ENCODE results near the gene PITPNC1.

Gene PITPNC1

DNA sequence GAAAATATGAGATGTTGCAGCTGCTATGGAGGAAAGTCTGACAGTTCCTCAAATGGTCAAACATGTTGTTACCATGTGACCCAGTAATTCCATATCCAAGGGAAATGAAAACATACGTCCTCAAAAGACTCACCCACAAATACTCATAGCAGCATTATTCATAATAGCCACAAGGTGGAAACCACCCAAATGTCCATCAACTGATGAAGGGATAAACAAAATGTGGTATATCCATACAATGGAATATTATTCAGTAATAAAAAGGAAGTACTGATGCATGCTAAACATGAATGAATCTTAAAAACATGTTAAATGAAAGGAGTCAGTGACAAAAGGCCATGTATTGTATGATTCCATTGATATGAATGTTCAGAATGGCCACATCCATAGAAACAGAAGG lies 140.2 kb downstream of the PITPNC1 start:
- TF ChIP-seq, protein P1, sequence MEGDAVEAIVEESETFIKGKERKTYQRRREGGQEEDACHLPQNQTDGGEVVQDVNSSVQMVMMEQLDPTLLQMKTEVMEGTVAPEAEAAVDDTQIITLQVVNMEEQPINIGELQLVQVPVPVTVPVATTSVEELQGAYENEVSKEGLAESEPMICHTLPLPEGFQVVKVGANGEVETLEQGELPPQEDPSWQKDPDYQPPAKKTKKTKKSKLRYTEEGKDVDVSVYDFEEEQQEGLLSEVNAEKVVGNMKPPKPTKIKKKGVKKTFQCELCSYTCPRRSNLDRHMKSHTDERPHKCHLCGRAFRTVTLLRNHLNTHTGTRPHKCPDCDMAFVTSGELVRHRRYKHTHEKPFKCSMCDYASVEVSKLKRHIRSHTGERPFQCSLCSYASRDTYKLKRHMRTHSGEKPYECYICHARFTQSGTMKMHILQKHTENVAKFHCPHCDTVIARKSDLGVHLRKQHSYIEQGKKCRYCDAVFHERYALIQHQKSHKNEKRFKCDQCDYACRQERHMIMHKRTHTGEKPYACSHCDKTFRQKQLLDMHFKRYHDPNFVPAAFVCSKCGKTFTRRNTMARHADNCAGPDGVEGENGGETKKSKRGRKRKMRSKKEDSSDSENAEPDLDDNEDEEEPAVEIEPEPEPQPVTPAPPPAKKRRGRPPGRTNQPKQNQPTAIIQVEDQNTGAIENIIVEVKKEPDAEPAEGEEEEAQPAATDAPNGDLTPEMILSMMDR (IDR thresholded peaks at IDR 0.05; ENCODE audit: low read depth, low read length): no peak
- H3K4me3 ChIP-seq (ENCODE audit: low read depth, low read length): no peak overlapping the region

DNA sequence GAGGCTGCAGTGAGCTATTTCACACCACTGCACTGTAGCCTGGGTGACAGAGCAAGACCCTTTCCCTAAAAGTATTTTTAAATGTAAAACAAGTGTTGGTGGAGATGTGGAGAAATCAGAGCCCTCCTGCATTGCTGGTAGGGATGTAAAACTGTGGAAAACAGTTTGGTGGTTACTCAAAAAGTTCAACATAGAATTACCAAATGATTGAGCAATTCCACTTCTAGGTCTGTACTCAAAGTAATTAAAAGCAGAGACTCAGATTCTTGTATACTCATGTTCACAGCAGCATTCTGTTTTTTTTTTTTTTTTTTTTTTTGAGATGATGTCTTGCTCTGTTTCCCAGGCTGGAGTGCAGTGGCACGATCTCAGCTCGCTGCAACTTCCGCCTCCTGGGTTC lies 141.8 kb downstream of the PITPNC1 start:
- no peak overlapping the region for H3K4me3 ChIP-seq (ENCODE audit: low read depth, low read length)
- TF ChIP-seq, protein P1 (IDR thresholded peaks at IDR 0.05; ENCODE audit: low read depth, low read length): no peak

DNA sequence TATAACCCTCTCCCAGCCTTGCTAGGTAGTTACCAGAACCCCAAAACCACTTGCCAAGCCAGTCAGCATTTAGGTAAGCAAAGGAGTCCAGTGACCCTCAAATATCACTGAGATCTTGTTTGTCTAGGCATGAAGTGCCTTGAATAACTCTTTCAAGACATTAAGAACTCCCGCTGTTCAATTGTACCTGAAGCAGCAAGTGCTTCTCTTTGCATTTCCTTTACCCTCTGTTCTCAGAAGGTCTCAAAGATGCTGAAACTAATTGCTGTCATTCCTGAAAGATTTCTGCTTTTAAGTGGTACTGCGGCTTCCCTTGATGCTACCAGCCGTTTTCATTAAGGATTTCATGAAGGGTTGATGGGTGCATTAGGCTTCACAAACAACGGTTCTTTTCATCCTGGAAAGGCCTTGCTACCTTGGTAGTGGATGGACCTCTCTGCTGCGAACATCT lies 142.7 kb downstream of the PITPNC1 start:
- TF ChIP-seq, protein P1 (IDR thresholded peaks at IDR 0.05; ENCODE audit: low read depth, low read length): no peak
- H3K4me3 ChIP-seq (ENCODE audit: low read depth, low read length): no peak overlapping the region; the same call in none of the 2 replicates

DNA sequence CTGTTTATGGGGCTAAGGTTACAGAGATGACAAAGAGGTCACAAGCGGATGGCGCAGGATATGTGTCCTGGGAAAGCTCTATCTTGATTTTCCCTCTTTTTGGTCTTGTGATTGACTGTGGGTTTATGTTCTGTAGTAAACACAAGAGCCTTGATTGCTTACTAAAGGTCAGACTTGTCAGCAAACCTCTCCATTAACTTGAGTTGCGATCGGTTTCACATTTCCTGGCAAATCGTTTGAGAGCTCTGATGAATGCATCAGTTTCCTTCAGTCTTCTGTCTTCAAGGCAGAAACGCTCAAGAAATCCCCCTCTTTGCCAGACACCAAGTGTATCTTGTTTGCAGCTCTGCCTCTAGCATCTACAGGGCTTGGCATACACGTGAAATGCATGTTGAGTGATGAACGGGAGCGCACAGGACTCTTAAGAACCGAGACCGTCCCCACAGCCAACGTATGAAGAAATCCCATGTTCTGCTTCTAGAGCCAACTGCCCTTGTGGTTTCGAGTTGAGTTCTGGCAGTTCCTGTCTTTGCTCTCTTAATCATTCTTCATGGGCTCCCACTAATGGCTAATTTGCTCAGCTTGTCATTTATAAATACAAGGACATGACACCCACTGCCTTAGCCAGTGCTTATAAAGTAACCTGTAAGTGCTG lies 143.3 kb downstream of the PITPNC1 start:
- H3K4me3 ChIP-seq (ENCODE audit: low read depth, low read length): peak overlapping the region; percentile 28
- TF ChIP-seq, protein P1 (IDR thresholded peaks at IDR 0.05; ENCODE audit: low read depth, low read length): no peak

DNA sequence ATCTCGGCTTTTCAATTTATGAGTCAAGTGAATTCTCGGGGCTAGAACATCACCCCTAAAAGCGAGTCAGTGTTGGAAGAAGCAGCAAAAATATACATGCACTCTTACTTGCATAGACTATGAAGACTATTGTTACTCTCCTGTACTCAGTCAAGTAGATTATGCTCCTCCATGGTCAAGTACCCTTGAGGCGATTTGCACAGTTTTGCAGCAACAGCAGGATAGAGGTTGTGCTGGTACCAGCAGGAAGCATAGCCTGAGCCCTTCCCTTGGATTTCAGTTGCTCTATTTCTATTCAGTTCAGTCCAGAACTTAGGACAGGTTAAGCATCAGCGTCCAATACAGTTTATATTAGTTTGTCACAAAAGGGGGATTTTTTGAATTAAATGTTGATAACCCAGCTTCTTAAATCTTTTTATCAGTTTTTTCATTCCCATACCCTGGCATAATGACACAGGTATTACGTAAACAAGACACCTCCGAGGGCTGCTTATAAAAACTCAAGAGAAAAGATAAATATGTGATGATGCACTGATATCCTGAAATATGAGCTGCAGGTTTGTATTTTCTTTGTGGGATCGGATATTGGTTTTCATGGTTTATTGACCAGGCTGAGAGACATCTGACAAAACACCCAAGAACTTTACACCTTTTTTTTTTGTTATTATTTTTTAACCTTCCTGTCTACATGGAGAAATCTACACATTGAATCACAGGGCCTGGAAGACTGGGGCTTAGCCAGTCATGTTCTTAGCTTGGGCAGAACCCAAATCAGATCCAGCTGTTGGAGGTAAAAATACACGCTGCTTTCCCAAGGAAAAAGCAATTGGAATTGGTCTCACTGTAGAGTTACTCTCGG lies 144.1 kb downstream of the PITPNC1 start:
- TF ChIP-seq, protein P1 (IDR thresholded peaks at IDR 0.05; ENCODE audit: low read depth, low read length): no peak

DNA sequence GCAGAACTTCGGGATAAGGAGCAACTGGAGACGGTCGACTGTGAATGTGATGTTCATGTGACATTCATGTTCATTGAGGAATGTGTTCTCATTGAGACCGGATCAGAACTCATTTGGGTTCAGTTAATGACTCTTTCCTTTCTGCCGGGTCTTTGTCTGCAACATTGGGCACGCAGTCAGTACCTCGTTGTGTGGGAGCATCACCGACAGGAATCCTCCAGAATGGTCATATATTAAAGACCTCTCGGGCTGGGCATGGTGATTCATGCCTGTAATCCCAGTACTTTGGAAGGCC lies 144.6 kb downstream of the PITPNC1 start:
- TF ChIP-seq, protein P1 (IDR thresholded peaks at IDR 0.05; ENCODE audit: low read depth, low read length): no peak
- H3K4me3 ChIP-seq (ENCODE audit: low read depth, low read length): no peak overlapping the region

More for the DNA sequence above, 144.1 kb downstream of the PITPNC1 start:
- peak overlapping the region; percentile 28 for H3K4me3 ChIP-seq (ENCODE audit: low read depth, low read length)

DNA sequence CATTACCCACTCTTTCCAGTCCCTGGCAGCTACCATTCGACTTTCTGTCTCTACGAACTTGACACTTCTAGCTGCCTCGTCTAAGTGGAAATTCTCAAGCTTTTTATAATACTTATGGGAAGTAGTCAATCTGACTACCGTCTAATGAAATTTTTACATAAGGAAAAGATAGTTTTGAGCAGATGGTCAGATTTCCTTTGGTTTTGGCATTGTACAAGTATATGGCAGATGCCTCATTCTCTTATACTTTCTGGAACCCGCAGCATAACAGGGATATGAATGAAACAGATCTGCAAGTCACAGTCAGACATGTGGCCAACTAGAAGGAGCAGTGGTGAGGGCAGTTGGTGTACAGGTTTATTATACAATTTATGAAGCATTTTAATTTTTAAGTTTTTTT lies 146.0 kb downstream of the PITPNC1 start:
- no peak overlapping the region for H3K4me3 ChIP-seq (ENCODE audit: low read depth, low read length)
- TF ChIP-seq, protein P1 (IDR thresholded peaks at IDR 0.05; ENCODE audit: low read depth, low read length): no peak

Measured in WI38 (cell line).